Testis (tissue), 5 donors: ENCODE data around the gene ZNF784. TPM values are rescaled to one million over a fixed set of nuclear protein-coding genes. Genes with fewer than 3 reads are reported as not detected.

ENCODE experiments used
- DNase-seq: peaks from one replicate; pipeline ENCODE4 v3.0.0-alpha.2; 2019
- H3K27ac ChIP-seq, 2 donors: fragments of 200-600 bp; sonication (generic); one replicate each; pipeline ENCODE4 v1.5.1; 2019
- H3K27me3 ChIP-seq: fragments of 200-600 bp; sonication (generic); one replicate; pipeline ENCODE4 v1.5.1; 2019
- H3K36me3 ChIP-seq: fragments of 200-600 bp; sonication (generic); one replicate; pipeline ENCODE4 v1.5.1; 2017; ENCODE audit warnings: low read depth; ENCODE audit errors: missing control alignments
- H3K4me1 ChIP-seq: fragments of 200-600 bp; sonication (generic); one replicate; pipeline ENCODE4 v1.5.1; 2019
- H3K4me3 ChIP-seq, 2 donors: fragments of 200-600 bp; sonication (generic); one replicate each; pipeline ENCODE4 v1.5.1; 2017 to 2019
- H3K9me3 ChIP-seq: fragments of 200-600 bp; sonication (generic); one replicate; pipeline ENCODE4 v1.5.1; 2017
- CTCF ChIP-seq, 3 experiments: fragments of 450-650 bp in 2 of 3; fragments of 200-600 bp in 1 of 3; sonication (generic) in 1 of 3; IDR thresholded peaks; one replicate each; pipeline ENCODE4 v1.5.1; 2016 to 2019; ENCODE audit warnings: antibody characterized with exemption in 3 of 3, mild to moderate bottlenecking in 2 of 3, moderate library complexity in 1 of 3
- POLR2A ChIP-seq: fragments of 450-650 bp; IDR thresholded peaks from one replicate; pipeline ENCODE4 v1.6.1; 2017; ENCODE audit warnings: antibody characterized with exemption, mild to moderate bottlenecking, moderate library complexity
- WGBS, 2 donors: methylation state at CpG; one replicate each; pipeline ENCODE4 v1.1.5; 2018; 5-methylcytosine and 5-hydroxymethylcytosine counted together
- intact Hi-C: fragments of 100-400 bp; cut with DNase I; formaldehyde crosslinking; loops from one replicate; pipeline ENCODE4 v1.15.1; 2023; ENCODE audit warnings: low total_unique reads
- long read RNA-seq, 2 donors: transcript quantifications; one replicate each; lab custom pipeline, GENCODE V29; 2026
- polyA plus RNA-seq: library from polyadenylated mRNA; stranded (reverse); fragments of 350-450 nt; fragmentation: Illumina TruSeq; extraction: RNeasy Lipid Tissue Mini Kit (QIAGEN cat#74804); gene quantifications from one replicate; pipeline ENCODE4 v1.2.3, GENCODE V29; 2014; ENCODE audit warnings: low read depth, low replicate concordance; ENCODE audit not compliant: insufficient read depth
- total RNA-seq, 2 donors: library from RNA; depleted of rRNA; stranded (reverse); fragments of >200 nt; gene quantifications; one replicate each; pipeline ENCODE4 v1.2.3, GENCODE V29; 2016

The ZNF784 gene
- total RNA-seq (10 to 100 TPM; 10.3 to 13.0 TPM), polyA plus RNA-seq (6.6 TPM)
- long read RNA-seq, donor 1, transcript ZNF784-201 (2 exons, 2,021 nt): major isoform, 6 of 187 reads
- long read RNA-seq, donor 1, partial matches to known transcripts: 181 of 187 reads
- long read RNA-seq, donor 1, other reads (novel, unspliced or antisense): 0 of 187 reads
- long read RNA-seq, donor 2, partial matches to known transcripts: 0 of 3 reads
- long read RNA-seq, donor 2, other reads (novel, unspliced or antisense): 0 of 3 reads

- intact Hi-C loops: no loop called here
- Histone ChIP-seq H3K27me3 (no peaks in the 10 kb centered on the region), H3K9me3 (no peaks in the 10 kb centered on the region), H3K27ac (peak within 1 kb of the TSS; percentile 99), H3K4me1 (peaks cover 20% of the 10 kb centered on the region), H3K36me3 (no peaks in the 10 kb centered on the region), H3K4me3 (peak within 1 kb of the TSS; percentile 60 to 73)
- 0 to 2% methylated on average over 36 to 44 of the region's 56 CpGs for WGBS, 2 donors
- DNase-seq: peak; percentile 95
- TF ChIP-seq POLR2A (no peak), CTCF (IDR thresholded peaks at IDR 0.05) (no peak)
These were observed at the start of gene ZNF784 for GRCh38 chr19:55624109-55625003. ZNF784 (minus strand) TSS chr19:55624566; CDS start chr19:55624561, 5 bp downstream.

GRCh38 chr19:55673889-55674288 is 49.5 kb upstream of the ZNF784 start:
- Histone ChIP-seq H3K4me3 (peak overlapping the region in 1 of 2 donors; percentile 88), H3K9me3 (no peaks in the 10 kb centered on the region), H3K27ac (peak overlapping the region; percentile 80 to 93), H3K36me3 (no peaks in the 10 kb centered on the region), H3K27me3 (no peaks in the 10 kb centered on the region), H3K4me1 (peaks cover 58% of the 10 kb centered on the region)
- intact Hi-C loops: no loop called here
- DNase-seq: no peak
- 38 to 56% methylated on average over 11 to 15 of the region's 15 CpGs for WGBS, 2 donors
- TF ChIP-seq POLR2A: no peak
- no peak for TF ChIP-seq CTCF (IDR thresholded peaks at IDR 0.05)

- Histone ChIP-seq H3K4me1 (peaks cover 55% of the 10 kb centered on the region), H3K4me3 (no peak overlapping the region), H3K27me3 (no peaks in the 10 kb centered on the region), H3K27ac (peak overlapping the region; percentile 80 to 93), H3K36me3 (no peaks in the 10 kb centered on the region), H3K9me3 (no peaks in the 10 kb centered on the region)
- 39 to 62% methylated on average over 9 of the region's 9 CpGs for WGBS, 2 donors
- intact Hi-C loops: no loop called here
- no peak for DNase-seq
- TF ChIP-seq POLR2A: no peak
- no peak for TF ChIP-seq CTCF (IDR thresholded peaks at IDR 0.05)
These were observed 49.1 kb upstream of the ZNF784 start for GRCh38 chr19:55673465-55673864.

GRCh38 chr19:55672418-55672817 is 48.1 kb upstream of the ZNF784 start:
- no peak overlapping the region for H3K4me3 ChIP-seq
- TF ChIP-seq CTCF (IDR thresholded peaks at IDR 0.05): no peak
- no peaks in the 10 kb centered on the region for H3K27me3 ChIP-seq
- 56 to 75% methylated on average over 5 of the region's 5 CpGs for WGBS, 2 donors
- intact Hi-C loops: no loop called here
- H3K4me1 ChIP-seq: peaks cover 47% of the 10 kb centered on the region
- H3K9me3 ChIP-seq: no peaks in the 10 kb centered on the region
- peak overlapping the region in 1 of 2 donors; percentile 30 for H3K27ac ChIP-seq
- no peaks in the 10 kb centered on the region for H3K36me3 ChIP-seq
- DNase-seq: no peak
